Tibial artery (tissue), 4 donors: ENCODE data around the gene SIK2.
A peak's percentile ranks its signal among the peaks of the same experiment; 100 is the strongest.

Experiments
- DNase-seq, 2 donors: peaks; one replicate each; pipeline ENCODE4 v3.0.0-alpha.2; 2019
- H3K27ac ChIP-seq, 2 donors: fragments of 200-600 bp; sonication (generic) in 1 of 2; 1 replicate in 1 of 2; 2 replicates in 1 of 2; pipeline ENCODE4 v1.5.1; 2018 to 2019; ENCODE audit warnings: mild to moderate bottlenecking in 1 of 2
- H3K27me3 ChIP-seq, 2 donors: fragments of 200-600 bp; sonication (generic) in 1 of 2; one replicate each; pipeline versions ENCODE4 v1.5.1 to v1.6.0; 2016 to 2019
- H3K36me3 ChIP-seq, 3 donors: fragments of 200-600 bp; sonication (generic) in 2 of 3; one replicate each; pipeline ENCODE4 v1.5.1; 2016 to 2019; ENCODE audit warnings: mild to moderate bottlenecking in 2 of 3
- H3K4me1 ChIP-seq, 4 donors: fragments of 200-600 bp; sonication (generic) in 2 of 4; 1 replicate in 3 of 4; 2 replicates in 1 of 4; pipeline ENCODE4 v1.5.1; 2016 to 2019
- H3K4me3 ChIP-seq, 2 donors: fragments of 200-600 bp; sonication (generic) in 1 of 2; 1 replicate in 1 of 2; 2 replicates in 1 of 2; pipeline ENCODE4 v1.5.1; 2018 to 2019; ENCODE audit warnings: mild to moderate bottlenecking in 2 of 2
- H3K9me3 ChIP-seq, 3 donors: fragments of 200-600 bp; sonication (generic) in 1 of 3; one replicate each; pipeline ENCODE4 v1.5.1; 2016 to 2019
- intact Hi-C: fragments of 100-400 bp; cut with DNase I; formaldehyde crosslinking; loops from one replicate; pipeline ENCODE4 v1.15.0; 2023; ENCODE audit warnings: low total_unique reads
- TF ChIP-seq, protein P1 (sequence below), 2 experiments: fragments of 200-600 bp in 1 of 2; fragments of 450-650 bp in 1 of 2; IDR thresholded peaks; one replicate each; pipeline ENCODE4 v1.5.1; 2017 to 2019; ENCODE audit warnings: antibody characterized with exemption in 2 of 2, mild to moderate bottlenecking in 1 of 2, moderate library complexity in 1 of 2

SIK2 gene

DNA sequence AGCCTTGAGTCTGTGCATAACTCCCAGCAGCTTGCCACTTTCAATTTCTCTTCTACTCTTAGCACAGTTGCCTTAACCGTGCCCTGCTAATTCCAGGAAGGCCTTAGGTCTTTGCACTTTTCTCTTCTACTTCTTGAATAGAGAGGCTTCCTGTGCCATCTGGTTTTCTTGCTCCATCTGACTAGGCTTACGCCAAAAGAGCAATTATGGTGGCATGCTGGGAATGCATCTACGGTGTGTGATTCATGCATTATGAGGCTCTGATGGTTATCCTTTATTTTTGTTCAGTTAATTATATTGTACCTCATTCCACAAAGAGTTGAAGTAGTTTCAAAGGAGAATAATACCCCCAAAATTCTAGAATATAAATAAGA lies 29.4 kb downstream of the SIK2 start:
- Histone ChIP-seq H3K27ac (no peak overlapping the region), H3K36me3 (no peaks in the 10 kb centered on the region), H3K4me1 (peaks cover 0 to 13% (median 9%) of the 10 kb centered on the region in 4 donors), H3K4me3 (no peak overlapping the region), H3K9me3 (no peaks in the 10 kb centered on the region), H3K27me3 (no peaks in the 10 kb centered on the region)
- no peak for DNase-seq
- intact Hi-C loops: no loop called here
- TF ChIP-seq, protein P1, sequence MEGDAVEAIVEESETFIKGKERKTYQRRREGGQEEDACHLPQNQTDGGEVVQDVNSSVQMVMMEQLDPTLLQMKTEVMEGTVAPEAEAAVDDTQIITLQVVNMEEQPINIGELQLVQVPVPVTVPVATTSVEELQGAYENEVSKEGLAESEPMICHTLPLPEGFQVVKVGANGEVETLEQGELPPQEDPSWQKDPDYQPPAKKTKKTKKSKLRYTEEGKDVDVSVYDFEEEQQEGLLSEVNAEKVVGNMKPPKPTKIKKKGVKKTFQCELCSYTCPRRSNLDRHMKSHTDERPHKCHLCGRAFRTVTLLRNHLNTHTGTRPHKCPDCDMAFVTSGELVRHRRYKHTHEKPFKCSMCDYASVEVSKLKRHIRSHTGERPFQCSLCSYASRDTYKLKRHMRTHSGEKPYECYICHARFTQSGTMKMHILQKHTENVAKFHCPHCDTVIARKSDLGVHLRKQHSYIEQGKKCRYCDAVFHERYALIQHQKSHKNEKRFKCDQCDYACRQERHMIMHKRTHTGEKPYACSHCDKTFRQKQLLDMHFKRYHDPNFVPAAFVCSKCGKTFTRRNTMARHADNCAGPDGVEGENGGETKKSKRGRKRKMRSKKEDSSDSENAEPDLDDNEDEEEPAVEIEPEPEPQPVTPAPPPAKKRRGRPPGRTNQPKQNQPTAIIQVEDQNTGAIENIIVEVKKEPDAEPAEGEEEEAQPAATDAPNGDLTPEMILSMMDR (IDR thresholded peaks at IDR 0.05): no peak

DNA sequence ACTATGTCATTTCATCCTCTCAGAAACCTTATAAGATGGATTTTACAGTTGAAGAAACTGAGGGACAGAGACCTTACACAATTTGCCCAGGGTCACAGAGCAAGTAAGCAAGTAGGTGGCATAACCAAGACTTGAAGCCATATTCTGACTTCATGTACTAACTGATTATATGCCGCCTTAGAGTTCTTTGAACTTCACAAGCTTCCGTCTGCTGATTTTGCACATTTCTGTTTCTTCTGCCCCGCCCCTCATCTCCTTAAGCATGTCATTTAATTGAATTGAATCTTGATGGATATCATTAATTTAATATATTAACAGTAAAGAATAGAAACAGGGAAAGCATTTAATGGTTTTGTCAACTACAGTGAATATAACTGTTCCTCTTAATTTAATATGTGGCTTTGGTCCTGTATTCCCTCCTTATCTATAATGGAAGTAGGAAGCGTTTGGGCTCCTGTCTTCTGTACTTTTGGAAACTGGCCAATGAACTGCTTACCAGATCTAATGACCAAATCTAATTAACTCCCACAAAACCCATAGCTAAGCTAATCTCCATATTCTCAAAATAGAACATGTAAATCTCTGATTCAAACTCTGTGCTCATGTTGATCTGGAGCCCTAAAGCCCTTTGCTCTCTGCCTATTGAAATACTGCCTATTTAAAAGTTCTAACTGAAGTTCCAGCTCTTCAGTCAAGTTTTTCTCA lies 30.4 kb downstream of the SIK2 start:
- no peak overlapping the region for H3K4me3 ChIP-seq
- H3K27ac ChIP-seq: no peak overlapping the region
- TF ChIP-seq, protein P1 (IDR thresholded peaks at IDR 0.05): no peak
- H3K4me1 ChIP-seq: peaks cover 0 to 16% (median 9%) of the 10 kb centered on the region in 4 donors
- H3K27me3 ChIP-seq: no peaks in the 10 kb centered on the region
- H3K36me3 ChIP-seq: no peaks in the 10 kb centered on the region
- H3K9me3 ChIP-seq: no peaks in the 10 kb centered on the region
- DNase-seq: no peak
- intact Hi-C loops: no loop called here

DNA sequence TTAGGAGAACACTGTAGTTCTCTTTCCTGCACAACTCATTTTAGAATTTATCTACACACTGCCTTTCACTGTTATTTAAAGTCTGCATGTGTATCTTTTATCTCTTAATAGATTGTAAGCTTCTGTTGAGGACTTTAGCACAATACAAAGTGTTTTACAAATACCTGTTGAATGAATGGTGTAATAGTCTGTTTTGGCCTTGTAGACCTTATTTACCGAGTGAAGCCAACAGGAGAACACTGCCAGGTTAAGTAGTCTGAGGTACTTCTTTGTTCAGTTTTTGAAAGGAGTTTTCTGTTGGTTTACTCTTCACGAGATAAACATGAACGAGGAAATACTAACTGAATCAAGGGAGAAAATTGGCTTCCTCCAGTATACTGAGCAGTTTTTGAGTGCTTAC lies 31.0 kb downstream of the SIK2 start:
- Histone ChIP-seq H3K4me1 (peaks cover 0 to 16% (median 9%) of the 10 kb centered on the region in 4 donors), H3K4me3 (no peak overlapping the region), H3K27ac (no peak overlapping the region), H3K27me3 (no peaks in the 10 kb centered on the region), H3K36me3 (no peaks in the 10 kb centered on the region), H3K9me3 (no peaks in the 10 kb centered on the region)
- no peak for DNase-seq
- intact Hi-C loops: no loop called here
- TF ChIP-seq, protein P1 (IDR thresholded peaks at IDR 0.05): no peak

DNA sequence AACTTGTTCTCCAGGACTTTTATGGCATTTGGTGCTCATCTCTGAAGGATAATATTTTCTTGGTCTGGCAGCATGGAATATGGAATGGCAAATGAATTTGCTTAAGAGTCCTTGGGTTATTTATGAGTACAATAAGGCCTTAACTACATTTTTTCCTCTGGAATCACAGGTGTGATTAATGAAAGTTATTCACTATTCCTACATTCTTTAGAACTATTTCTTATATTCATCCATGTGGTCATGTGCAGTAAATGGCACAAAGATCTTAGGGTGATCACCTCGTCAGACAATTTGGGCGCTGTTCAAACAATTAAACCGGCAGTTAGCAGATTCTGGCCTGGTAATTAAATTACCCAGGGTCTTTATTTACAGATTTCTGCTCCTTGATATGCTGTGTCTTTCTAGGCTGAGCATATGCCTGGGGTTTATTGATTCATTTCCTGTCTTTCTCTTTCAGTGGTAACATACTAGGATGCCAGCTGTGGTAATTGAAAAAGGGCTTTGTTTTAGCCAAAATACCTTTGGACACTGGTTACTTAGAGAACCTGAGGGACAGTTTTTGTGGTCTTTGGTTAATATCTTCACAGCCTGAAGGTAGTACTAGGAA lies 31.6 kb downstream of the SIK2 start:
- TF ChIP-seq, protein P1 (IDR thresholded peaks at IDR 0.05): no peak
- intact Hi-C loops: no loop called here
- no peak for DNase-seq
- H3K4me3 ChIP-seq: no peak overlapping the region
- H3K27ac ChIP-seq: no peak overlapping the region
- H3K4me1 ChIP-seq: peaks cover 0 to 16% (median 9%) of the 10 kb centered on the region in 4 donors
- no peaks in the 10 kb centered on the region for H3K27me3 ChIP-seq
- H3K9me3 ChIP-seq: no peaks in the 10 kb centered on the region
- H3K36me3 ChIP-seq: no peaks in the 10 kb centered on the region

DNA sequence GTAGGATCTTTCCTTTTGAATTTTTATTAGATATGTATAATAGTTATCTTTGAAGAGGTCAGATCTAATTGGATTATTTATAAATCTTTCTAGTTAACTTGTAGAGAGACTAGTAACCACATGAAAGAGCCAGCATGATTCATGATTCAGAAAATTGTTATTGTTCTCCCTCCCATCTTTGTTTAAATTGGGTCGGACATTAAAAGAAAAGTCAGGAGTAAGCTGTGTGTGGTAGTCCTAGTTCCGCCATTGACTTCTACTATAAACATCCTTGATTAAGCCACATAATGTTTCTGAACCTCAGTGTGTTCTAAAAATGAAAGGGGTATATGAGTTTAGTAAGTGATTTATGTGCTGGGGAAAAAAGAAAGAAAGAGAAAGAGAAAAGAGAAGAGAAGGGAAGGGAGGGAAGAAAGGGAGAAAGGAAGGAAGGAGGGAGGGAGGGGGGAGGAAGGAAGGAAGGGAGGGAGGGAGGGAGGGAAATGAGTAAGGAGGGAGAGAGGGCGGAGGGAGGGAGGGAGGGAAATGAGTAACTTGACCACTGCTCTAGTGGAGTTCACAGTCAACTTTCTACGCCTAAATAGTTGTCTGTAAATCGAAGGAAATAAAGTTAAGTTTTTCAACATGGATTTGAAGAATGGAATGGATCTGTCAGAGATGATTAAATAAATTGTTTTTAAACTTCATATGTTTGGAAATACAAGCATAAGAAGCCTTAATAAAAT lies 32.9 kb downstream of the SIK2 start:
- no peak overlapping the region for H3K4me3 ChIP-seq
- intact Hi-C loops: no loop called here
- peak overlapping the region in 1 of 2 donors; percentile 42 for H3K27ac ChIP-seq
- H3K36me3 ChIP-seq: no peaks in the 10 kb centered on the region
- no peak for DNase-seq
- peaks cover 0 to 26% (median 15%) of the 10 kb centered on the region in 4 donors for H3K4me1 ChIP-seq
- H3K27me3 ChIP-seq: no peaks in the 10 kb centered on the region
- TF ChIP-seq, protein P1 (IDR thresholded peaks at IDR 0.05): no peak
- H3K9me3 ChIP-seq: no peaks in the 10 kb centered on the region
